ENCODE measurements around the gene TATDN3. TPM values are rescaled to one million over a fixed set of nuclear protein-coding genes. Genes with fewer than 3 reads are reported as not detected.
A peak's percentile ranks its signal among the peaks of the same experiment; 100 is the strongest.

The TATDN3 gene
- total and polyA plus RNA-seq, 2 of the 4 experiments (the other 2 are of a cell fraction): 4.9 to 12.0 TPM

GRCh38 chr1:212864201-212864600 is 72.5 kb downstream of the TATDN3 start:
- in situ Hi-C loops (cut with MboI; ENCODE audit: low sequenced_read_pairs): no loop called here

More at GRCh38 chr1:212864201-212864600, 72.5 kb downstream of the TATDN3 start:
- H3K14ac ChIP-seq (replicated peaks; ENCODE audit: low read depth, low read length): no peak overlapping the region
- H3K9ac ChIP-seq (ENCODE audit: low read depth, low read length): no peak overlapping the region
- no peaks in the 10 kb centered on the region for H4K20me1 ChIP-seq (ENCODE audit: insufficient read depth, low read length)
- H3K4me2 ChIP-seq (ENCODE audit: low read depth, low read length): no peak overlapping the region
- H3K56ac ChIP-seq (ENCODE audit: extremely low read depth, insufficient read depth, low read length): no peak overlapping the region
- H3K4me3 ChIP-seq (ENCODE audit: insufficient read depth, low read depth, low read length): no peak overlapping the region
- dilution Hi-C loops (cut with HindIII; ENCODE audit: low sequenced_read_pairs, unreplicated experiment): no loop called here
- H3K27ac ChIP-seq (ENCODE audit: insufficient read depth, low read length): no peak overlapping the region
- ChIA-PET POLR2A (ENCODE audit: unreplicated experiment) (no interaction called here), CTCF (no interaction called here)
- no peak overlapping the region for H2AK9ac ChIP-seq (replicated peaks; ENCODE audit: low read depth, low read length, poor library complexity)
- no peak overlapping the region for H3K4ac ChIP-seq (ENCODE audit: low read depth, low read length)
- intact Hi-C loops (cut with micrococcal nuclease): no loop called here
- H3K18ac ChIP-seq (ENCODE audit: low read depth, low read length): no peak overlapping the region
- peaks cover 6% of the 10 kb centered on the region for H3K4me1 ChIP-seq (ENCODE audit: control insufficient read depth, insufficient read depth, low read length)
- no peaks in the 10 kb centered on the region for H3K9me3 ChIP-seq (ENCODE audit: control insufficient read depth, insufficient read depth, low read length)
- H2BK5ac ChIP-seq (ENCODE audit: low read depth, low read length, poor library complexity, severe bottlenecking): no peak overlapping the region
- no peak for ATAC-seq (ENCODE audit: low read depth)
- no peak overlapping the region for H2BK120ac ChIP-seq (ENCODE audit: low read depth, low read length)
- no peak overlapping the region for H2BK20ac ChIP-seq (ENCODE audit: low read depth, low read length)
- H2AFZ ChIP-seq (replicated peaks; ENCODE audit: low read length, poor library complexity): no peak overlapping the region
- no peaks in the 10 kb centered on the region for H3K9me1 ChIP-seq (ENCODE audit: insufficient read depth, low read length)
- H2BK15ac ChIP-seq (ENCODE audit: low read depth, low read length): no peak overlapping the region
- TF ChIP-seq CHD1 (IDR thresholded peaks at IDR 0.05; ENCODE audit: low read depth, low read length) (no peak), MXI1 (IDR thresholded peaks at IDR 0.05; ENCODE audit: borderline replicate concordance, low read depth, low read length) (no peak), NFE2L2 (IDR thresholded peaks at IDR 0.05; ENCODE audit: low read depth, low read length) (no peak), SMC3 (IDR thresholded peaks at IDR 0.05; ENCODE audit: low read depth, low read length) (no peak)
- TF ChIP-seq, protein P1, sequence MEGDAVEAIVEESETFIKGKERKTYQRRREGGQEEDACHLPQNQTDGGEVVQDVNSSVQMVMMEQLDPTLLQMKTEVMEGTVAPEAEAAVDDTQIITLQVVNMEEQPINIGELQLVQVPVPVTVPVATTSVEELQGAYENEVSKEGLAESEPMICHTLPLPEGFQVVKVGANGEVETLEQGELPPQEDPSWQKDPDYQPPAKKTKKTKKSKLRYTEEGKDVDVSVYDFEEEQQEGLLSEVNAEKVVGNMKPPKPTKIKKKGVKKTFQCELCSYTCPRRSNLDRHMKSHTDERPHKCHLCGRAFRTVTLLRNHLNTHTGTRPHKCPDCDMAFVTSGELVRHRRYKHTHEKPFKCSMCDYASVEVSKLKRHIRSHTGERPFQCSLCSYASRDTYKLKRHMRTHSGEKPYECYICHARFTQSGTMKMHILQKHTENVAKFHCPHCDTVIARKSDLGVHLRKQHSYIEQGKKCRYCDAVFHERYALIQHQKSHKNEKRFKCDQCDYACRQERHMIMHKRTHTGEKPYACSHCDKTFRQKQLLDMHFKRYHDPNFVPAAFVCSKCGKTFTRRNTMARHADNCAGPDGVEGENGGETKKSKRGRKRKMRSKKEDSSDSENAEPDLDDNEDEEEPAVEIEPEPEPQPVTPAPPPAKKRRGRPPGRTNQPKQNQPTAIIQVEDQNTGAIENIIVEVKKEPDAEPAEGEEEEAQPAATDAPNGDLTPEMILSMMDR (conservative IDR thresholded peaks at IDR 0.05; ENCODE audit: low read depth, low read length): no peak
- TF ChIP-seq, protein P2, sequence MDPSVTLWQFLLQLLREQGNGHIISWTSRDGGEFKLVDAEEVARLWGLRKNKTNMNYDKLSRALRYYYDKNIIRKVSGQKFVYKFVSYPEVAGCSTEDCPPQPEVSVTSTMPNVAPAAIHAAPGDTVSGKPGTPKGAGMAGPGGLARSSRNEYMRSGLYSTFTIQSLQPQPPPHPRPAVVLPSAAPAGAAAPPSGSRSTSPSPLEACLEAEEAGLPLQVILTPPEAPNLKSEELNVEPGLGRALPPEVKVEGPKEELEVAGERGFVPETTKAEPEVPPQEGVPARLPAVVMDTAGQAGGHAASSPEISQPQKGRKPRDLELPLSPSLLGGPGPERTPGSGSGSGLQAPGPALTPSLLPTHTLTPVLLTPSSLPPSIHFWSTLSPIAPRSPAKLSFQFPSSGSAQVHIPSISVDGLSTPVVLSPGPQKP (IDR thresholded peaks at IDR 0.05; ENCODE audit: borderline replicate concordance, low read depth, low read length): no peak
- peaks cover 4% of the 10 kb centered on the region for H3K36me3 ChIP-seq (ENCODE audit: control insufficient read depth, insufficient read depth, low read length)
- no CpG with 5 or more reads among the region's 4 CpGs for WGBS, 2 experiments (ENCODE audit: extremely low coverage in 2 of 2, insufficient read length in 1 of 2)
- H2AK5ac ChIP-seq (ENCODE audit: low read depth, low read length): 0 out of 2 replicates have a peak overlapping the region, but pooled peaks have one; percentile 23
- BruUV-seq (replicated peaks): no TSS peak
- no peaks in the 10 kb centered on the region for H3K27me3 ChIP-seq (ENCODE audit: control insufficient read depth, insufficient read depth, low read length)
- H4K5ac ChIP-seq (ENCODE audit: low read depth, low read length): no peak overlapping the region
- H3K23ac ChIP-seq (ENCODE audit: low read depth, low read length): no peak overlapping the region
- peaks cover 0 to 27% of the 10 kb centered on the region in 2 experiments; a peak in 3 of 4 replicates for H3K79me1 ChIP-seq (ENCODE audit: low read depth in 1 of 2, low read length in 2 of 2)
- H4K91ac ChIP-seq (ENCODE audit: insufficient read depth, low read depth, low read length): no peak overlapping the region
- H4K8ac ChIP-seq (ENCODE audit: low read depth in 2 of 2, low read length in 2 of 2): no peak overlapping the region
- no peak for DNase-seq

Small RNAs within 50 kb of the gene (microRNA-seq; reads per million reads assigned to microRNA genes)
- gene AC104333.1 (ENCODE audit: insufficient read depth, insufficient read length) (not detected), gene AC104333.2 (ENCODE audit: insufficient read depth, insufficient read length) (not detected)

Small RNAs within 50 kb of the gene (small RNA-seq; reads per million reads assigned to genes)
- gene AC104333.1 (0 reads per million in 5 experiments), gene AC104333.2 (0 reads per million in 5 experiments)

Other genes with a start within 250 kb of the TATDN3 start
- gene ATF3, start 183.1 kb upstream of the TATDN3 start, total RNA-seq (2012; rRNA removed): 9.9 and 15.0 TPM in 2 replicates
- 12.3 and 17.9 TPM in 2 replicates for gene ATF3, start 183.1 kb upstream of the TATDN3 start, polyA plus RNA-seq (2012; rRNA removed)
- gene BATF3, start 92.1 kb upstream of the TATDN3 start, total RNA-seq (2012; rRNA removed): 1.6 and 2.2 TPM in 2 replicates
- gene BATF3, start 92.1 kb upstream of the TATDN3 start, polyA plus RNA-seq (2012; rRNA removed): 3.0 and 3.9 TPM in 2 replicates
- 32.8 and 42.5 TPM in 2 replicates for gene NSL1, start 117 bp upstream of the TATDN3 start, total RNA-seq (2012; rRNA removed)
- 19.1 and 26.7 TPM in 2 replicates for gene NSL1, start 117 bp upstream of the TATDN3 start, polyA plus RNA-seq (2012; rRNA removed)
- gene SPATA45, start 55.8 kb downstream of the TATDN3 start, total RNA-seq (2012; rRNA removed): not detected in 2 replicates
- not detected in 2 replicates for gene SPATA45, start 55.8 kb downstream of the TATDN3 start, polyA plus RNA-seq (2012; rRNA removed)
- 3.9 and 6.7 TPM in 2 replicates for gene FLVCR1, start 66.4 kb downstream of the TATDN3 start, total RNA-seq (2012; rRNA removed)
- 1.9 and 2.4 TPM in 2 replicates for gene FLVCR1, start 66.4 kb downstream of the TATDN3 start, polyA plus RNA-seq (2012; rRNA removed)
- 0.83 and 0.90 TPM in 2 replicates for gene VASH2, start 158.6 kb downstream of the TATDN3 start, total RNA-seq (2012; rRNA removed)
- gene VASH2, start 158.6 kb downstream of the TATDN3 start, polyA plus RNA-seq (2012; rRNA removed): 1.1 and 1.2 TPM in 2 replicates
- 44.1 and 49.2 TPM in 2 replicates for gene ANGEL2, start 224.0 kb downstream of the TATDN3 start, total RNA-seq (2012; rRNA removed)
- gene ANGEL2, start 224.0 kb downstream of the TATDN3 start, polyA plus RNA-seq (2012; rRNA removed): 10.6 and 13.4 TPM in 2 replicates

Measured in IMR-90 (cell line).